GM21367 (cell line): Measurements from ENCODE around the gene AMBRA1.
"Not testable (repeated sequence)": the region's sequence is repeated elsewhere in the genome, so short reads cannot be mapped to it uniquely, and the experiment has no call there.

ENCODE experiments used
- ATAC-seq: cut with Tn5 transposase; IDR thresholded peaks from one replicate; pipeline ENCODE4 v1.9.1; 2021; ENCODE audit not compliant: unreplicated experiment

Gene AMBRA1

DNA sequence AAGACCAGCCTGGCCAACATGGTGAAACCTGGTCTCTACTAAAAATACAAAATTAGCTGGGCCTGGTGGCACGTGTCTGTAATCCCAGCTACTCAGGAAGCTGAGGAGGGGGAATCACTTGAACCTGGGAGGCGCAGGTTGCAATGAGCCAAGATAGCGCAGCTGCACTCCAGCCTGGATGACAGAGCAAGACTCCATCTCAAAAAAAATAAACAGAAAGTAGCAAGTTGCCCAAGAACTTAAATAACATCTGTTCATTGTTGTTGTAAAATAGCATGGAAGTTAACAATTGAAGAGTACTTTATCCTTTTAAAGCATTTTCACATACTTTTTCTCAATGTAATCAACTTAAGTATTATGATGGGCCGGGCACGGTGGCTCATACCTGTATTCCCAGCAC is 5.7 kb downstream of the AMBRA1 start:
- no peak for ATAC-seq

DNA sequence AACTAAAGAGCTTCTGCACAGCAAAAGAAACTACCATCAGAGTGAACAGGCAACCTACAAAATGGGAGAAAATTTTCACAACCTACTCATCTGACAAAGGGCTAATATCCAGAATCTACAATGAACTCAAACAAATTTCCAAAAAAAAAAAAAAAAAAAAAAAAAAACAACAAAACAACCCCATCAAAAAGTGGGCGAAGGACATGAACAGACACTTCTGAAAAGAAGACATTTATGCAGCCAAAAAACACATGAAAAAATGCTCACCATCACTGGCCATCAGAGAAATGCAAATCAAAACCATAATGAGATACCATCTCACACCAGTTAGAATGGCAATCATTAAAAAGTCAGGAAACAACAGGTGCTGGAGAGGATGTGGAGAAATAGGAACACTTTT is 10.3 kb downstream of the AMBRA1 start:
- ATAC-seq, result not testable (repeated sequence)

DNA sequence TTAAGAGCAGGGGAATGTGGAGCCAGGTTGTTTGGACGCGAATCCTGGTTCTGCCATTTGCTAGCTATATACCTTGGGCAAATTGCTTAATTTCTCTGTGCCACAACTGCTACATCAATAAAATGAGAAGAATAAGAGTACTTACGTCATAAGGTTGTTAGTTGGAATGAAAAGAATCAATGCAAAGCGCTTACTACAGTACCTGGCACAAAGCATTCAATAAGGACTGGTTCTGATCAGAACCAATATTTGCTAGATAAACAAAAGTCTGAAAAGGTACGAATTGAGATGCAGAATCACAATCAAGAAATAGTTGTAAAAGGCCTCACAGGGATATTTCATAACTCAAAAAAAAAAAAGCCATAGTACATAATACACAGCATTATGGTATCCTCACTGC is 11.2 kb downstream of the AMBRA1 start:
- no peak for ATAC-seq

DNA sequence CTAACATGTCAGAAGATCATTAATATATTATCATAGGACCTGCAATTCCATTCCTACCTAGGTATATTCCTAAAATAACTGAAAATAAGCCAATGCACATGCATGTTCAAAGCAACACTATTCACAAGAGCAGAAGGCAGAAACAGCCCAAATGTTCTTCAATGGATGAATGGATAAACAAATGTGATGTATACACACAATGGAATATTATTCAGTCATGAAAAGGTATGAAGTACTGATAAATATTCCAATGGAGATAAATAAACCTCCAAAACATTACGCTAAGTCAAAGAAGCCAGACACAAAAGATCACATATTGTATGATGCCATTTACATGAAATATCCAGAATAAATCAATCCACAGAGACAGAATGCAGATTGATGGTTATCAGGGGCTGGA is 16.8 kb downstream of the AMBRA1 start:
- ATAC-seq, result no peak

DNA sequence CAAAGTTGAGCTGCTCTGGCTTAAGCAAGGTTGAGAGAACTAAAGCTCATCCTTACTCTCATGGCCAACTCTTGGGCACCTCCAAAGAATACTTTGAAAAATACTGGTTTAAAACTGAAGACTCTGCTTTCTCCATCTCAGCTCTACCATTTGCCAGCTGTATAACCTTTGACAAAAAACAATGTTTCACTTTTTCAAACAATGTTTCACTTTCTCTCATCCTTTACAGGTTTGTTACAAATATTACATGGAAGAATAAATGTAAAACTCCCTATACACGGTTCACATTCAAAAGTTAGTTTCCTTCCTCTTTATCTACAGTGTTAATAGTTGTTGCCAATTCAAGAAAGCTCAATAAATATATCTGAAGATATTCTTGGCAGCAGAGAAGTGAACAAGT is 19.2 kb downstream of the AMBRA1 start:
- no peak for ATAC-seq

DNA sequence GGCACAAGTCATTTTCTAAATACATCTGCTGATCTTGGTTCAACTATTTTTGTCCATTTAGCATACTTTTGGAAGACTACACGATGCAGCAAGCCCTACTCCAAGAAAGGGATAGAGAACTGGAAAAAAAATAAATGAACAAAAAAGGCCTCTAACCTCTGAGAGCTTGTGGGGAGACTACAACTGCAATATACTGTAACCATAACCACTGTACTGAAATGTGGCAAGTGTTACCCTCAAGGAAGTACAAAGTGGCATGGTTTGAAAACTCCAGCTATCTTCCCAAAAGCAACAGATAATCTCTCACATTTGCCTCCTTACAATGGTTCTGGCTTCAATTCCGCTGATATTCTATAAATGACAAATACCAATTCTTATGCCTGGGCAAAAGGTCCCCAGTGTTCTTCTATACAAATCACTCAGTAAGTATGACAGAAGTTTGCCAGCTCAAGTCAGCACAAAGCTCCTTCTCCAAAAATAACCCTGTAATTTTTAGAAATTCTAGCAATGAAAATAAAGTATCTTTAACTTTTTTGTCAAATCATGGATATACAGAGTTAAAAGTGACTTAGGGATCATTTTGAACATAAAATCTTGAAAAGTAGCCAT is 22.9 kb downstream of the AMBRA1 start:
- ATAC-seq, result no peak

DNA sequence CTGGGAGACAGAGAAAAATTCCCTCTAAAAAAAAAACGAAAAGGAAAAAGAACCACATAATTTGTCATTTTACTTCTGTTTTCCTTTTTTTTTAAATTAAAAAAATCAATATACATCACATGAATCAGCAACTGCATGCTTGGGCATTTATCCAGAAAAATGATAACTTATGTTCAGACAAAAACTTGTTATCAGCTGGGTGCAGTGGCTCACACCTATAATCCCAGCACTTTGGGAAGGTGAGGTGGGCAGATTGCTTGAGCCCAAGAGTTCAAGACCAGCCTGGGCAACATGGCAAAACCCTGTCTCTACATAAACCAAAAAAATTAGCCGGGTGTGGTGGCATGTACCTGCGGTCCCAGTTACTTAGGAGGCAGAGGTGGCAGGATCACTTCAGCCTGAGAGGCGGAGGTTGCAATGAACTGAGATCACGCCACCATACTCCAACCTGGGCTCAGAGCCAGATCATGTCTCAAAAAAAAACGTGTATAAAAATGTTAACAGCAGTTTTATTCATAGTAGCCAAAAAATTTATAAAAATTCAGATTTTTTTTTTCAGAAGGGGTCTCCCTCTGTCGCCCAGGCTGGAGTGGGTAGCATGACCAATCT is 28.5 kb downstream of the AMBRA1 start:
- ATAC-seq, result no peak

DNA sequence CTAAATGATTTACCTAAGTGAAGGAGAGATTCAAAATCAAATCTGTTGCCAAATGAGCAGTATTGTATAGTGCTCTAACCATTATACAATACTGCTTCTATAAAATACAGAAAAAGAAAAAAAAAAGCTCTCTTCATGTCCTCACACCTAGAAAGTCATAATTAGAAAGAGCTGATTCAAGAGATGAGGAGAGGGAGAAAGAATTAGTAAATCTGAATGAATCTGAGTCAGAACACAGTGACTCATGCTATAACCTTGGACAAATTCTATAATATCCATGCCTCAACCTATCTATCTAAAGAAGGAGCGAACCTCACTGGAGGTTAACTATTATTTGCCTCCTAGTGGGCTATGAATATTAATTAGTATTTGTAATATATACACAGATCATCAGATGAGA is 29.4 kb downstream of the AMBRA1 start:
- ATAC-seq, result no peak

DNA sequence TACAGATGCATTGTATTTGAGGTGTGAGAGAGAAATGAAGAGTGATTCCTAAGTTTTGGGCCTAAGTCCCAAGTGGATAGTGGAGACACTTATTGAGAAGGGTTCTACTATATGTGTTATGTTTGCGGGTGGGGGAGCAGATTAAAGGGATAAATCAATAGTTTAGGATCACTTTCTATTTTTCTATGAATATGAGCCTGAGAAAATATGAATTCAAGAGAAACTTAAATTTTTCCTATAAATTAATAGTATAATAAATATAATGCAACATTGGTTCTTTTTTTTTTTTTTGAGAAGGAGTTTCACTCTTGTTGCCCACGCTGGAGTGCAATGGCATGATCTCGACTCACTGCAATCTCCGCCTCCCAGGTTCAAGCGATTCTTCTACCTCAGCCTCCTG is 31.3 kb downstream of the AMBRA1 start:
- ATAC-seq, result no peak

DNA sequence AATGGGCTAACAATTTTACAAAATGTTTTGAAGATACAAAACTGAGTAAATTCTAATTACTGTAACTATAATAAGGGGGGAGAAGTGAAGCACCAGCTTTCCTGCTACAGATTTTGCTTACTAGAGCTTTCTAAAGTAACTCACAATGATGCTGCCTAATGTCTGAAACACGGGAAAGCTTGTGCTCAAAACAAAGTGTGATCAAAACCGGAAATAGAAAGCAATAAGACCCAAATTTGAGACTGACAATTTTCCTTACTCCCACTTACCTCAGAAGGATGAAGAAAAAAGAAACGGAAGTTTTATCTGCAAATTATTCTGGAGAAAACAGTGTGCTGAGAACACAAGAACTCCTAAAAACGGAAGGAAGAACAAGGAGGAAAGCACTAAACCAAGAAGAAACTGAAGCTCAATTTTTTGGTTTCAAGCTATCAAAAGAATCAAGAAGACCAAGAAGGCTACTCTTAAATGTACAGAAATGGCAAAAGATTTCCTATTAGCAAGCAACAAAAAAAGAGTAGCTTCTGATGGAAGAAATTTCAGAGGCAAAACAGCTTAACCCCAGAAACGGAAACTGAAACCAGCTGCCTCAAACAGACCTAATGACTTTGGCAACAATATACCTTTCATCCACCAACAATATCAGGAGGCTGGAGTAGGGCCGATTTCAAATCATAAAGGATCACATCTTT is 33.4 kb downstream of the AMBRA1 start:
- no peak for ATAC-seq

DNA sequence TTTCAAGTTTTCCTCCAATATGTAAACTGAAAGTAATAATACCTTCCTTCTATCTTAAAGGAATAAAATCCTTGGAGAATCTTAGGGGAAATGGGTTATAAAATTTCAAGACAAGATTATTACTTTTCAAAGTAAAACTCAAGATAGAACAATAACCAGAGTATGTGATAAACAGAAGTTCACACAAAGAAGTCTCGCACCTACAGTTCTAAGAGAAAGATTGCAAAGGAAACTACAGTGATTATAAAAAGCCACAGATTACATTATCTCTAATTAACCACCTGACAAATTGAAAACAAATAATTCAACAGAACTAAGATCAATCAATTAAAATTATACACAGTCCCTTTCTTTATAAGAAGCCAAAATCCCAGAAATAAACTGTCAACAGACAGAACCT is 34.0 kb downstream of the AMBRA1 start:
- ATAC-seq, result no peak

DNA sequence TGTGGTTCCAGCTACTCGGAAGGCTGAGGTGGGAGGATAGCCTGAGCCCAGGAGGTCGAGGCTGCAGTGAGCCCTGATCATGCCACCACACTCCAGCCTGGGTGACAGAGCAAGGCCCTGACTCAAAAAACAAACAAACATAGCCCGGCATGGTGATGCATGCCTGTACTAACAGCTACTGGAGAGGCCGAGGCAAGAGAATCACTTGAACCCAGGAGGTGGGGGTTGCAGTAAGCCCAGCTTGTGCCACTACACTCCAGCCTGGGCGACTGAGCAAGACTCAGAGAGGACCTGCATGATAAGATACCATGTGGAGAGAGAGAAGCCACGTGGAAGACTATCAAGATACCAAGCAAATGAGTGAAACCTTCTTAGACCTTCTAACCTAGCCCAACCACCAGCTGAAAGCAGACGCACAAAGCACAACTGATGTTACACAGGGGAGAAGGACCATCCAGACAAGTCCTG is 36.1 kb downstream of the AMBRA1 start:
- no peak for ATAC-seq

DNA sequence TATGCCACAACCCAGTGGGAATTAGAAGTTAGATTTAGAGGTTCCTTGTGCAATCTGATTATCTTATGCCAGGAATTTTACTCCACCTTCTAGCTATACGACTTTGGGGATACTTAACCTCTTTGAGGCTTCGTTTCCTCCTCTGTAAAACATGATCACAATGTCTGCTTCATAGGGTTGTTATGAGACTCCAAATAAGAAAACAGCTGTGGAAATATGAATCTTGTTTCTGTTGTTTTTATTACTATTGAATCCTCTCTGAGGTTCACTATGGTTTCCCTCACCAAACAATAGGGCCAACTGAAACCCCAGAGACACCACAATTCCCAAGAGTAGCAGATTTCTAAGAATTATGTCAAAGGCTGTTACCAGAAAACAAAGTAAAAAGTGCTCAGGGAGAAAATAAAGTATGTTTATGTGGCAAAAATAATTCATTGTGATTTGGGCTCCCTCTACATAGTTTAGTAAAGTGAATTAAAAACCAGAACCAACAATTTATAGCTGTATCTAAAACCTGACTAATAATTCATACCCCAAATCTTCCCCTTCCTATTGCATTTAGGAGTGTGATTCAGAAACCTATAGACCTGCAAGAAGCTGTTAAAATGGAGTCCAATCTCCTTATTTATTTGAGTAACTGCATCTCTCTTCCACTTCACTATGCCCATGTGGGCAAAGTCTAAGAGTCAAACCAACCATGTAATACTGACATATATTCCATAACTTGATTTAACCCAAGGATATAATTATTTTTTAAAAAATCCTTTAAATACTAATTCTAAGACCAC is 38.4 kb downstream of the AMBRA1 start:
- no peak for ATAC-seq

DNA sequence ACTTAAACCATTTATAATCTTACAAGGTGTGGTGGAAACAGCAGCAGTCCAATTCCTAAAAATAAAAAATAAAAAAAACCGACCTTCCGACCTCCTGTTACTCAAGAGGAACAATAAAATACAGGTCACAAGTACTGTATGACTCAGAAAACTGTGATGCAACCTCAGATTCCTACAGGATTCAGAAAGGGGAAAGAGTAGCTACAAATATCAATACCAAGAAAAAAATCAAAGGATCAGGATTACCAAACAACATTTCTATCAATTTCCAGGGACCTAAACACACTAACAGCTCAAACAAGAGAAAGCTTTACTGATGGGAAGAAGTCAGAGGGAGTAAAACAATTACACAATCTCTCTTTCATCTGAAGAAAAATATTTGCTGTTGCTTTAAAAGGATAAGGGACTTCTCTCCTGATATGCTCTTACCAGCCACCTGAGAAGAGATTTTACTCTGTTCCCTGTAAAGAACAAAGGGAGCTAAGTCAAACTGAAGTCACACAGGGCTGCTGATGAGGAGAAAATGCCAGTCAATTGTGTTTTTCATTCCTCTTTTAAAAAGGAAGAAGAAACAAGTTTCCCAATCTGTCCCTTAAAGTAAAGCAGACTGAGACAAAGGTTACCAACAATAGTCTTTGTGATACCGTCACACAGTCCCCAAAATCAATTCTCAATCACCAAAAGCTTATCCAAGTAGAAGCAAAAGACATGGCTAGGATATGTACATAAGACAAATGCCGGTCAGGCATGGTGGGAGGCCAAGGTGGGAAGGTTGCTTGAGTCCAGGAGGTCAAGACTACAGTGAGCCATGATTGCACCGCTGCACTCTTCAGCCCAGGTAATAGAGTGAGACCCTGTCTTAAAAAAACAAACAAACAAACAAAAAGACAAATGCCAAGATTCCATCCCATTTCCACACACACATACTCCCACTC is 39.3 kb downstream of the AMBRA1 start:
- no peak for ATAC-seq

DNA sequence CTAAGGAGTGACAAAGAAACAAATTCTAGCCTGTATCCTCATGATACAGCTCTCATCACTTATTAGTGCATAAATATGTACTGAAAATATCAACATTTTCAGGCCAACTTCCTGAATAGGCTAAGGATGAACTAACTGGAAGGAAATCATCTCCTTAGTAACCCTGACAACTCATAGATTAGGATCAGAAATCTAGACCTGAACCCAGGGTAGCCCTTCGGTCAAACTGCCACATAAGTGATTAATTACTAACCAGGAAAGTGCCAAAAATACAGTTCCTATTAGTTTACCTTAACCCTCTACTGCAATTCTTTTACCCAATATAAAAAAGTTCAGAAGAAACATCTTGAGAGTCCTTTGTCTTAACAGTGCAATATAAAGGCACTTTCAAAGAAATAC is 40.0 kb downstream of the AMBRA1 start:
- ATAC-seq, result no peak

DNA sequence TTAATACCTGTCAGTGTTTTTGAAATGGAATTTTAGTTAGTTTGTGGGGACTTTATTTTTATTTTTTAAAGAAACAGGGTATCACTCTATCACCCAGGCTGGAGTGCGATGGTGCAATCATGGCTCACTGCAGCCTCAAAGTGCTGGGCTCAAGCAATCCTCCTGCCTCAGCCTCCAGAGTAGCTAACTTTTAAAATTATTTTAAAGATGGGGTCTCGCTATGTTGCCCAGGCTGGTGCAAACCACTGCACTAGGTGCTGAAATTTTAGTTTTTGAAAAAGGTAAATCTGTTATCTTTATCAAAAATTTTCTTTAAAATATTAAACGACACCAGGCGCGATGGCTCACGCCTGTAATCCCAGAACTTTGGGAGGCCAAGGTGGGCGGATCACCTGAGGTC is 42.6 kb downstream of the AMBRA1 start:
- no peak for ATAC-seq

DNA sequence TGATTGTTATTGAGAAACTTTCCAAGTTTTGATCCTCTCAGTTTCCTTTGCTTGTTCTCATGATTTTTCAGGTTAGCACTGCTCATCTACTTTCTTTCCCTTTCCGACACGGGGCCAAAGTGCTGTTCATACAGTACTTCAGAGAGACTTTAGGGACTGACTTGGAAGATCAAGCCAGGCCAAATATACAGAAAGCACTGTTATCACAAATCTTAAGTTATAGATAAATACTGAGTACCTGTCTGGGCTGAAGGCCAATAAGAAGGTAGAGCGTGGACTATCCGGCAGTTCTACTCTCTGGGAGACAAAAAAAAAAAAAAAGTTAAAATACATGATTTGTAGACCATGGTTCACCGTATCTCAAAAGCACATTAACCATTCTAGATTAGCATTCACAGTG is 46.2 kb downstream of the AMBRA1 start:
- no peak for ATAC-seq

DNA sequence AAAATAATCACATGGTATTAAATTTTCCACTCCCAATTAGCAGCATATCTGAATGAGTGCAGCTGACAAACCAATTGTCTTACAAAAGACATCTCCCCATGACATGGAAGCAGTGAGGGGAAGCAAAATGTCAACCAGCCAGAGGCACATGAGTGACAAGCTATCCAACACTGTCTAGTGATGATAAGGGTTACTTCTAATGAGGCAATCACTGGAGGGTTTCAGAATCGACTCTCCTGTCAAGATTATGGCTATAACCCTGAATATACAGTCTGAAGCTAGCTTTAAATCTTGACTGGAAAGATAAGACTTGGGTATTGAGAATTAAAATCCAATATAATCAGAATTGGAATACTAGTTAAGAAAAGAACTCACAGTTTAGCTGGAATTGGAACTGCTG is 50.3 kb downstream of the AMBRA1 start:
- no peak for ATAC-seq

DNA sequence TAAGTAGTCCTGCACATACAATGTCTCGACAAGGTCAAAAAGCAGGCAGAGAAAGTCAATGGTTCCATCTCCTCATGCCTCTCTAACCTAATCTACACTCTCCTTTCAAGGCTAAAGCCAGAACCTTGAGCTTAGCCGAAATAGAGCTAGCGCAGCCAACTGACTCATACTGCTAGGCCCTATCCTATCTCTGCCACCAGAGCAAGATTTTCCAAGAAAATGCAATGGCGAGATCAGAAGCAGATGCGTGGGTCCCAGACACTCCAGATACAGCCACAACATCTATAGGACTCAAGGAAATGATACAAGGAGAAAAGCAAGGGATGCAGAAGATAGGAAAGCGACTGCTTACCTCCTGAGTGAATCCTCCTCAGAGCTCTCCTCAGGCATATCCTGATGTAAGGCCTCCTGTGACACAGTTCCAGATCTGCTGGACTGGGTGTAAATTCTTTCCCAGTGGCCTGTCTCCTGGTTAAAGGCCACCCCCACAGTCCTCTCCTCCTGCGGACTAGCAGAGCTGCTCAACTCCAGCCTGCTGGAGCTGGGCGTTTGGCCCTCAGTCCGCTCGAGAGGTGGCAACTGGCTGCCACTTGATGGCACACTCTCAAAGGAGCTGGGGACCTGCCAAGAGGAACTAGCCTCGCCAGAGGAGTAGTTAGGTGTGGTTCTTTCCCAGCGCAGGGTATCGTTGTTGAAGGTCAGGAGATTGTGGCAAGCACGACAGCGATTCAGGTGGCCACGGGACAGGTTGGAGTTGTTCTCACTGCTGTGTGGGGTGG is 52.0 kb downstream of the AMBRA1 start:
- no peak for ATAC-seq

DNA sequence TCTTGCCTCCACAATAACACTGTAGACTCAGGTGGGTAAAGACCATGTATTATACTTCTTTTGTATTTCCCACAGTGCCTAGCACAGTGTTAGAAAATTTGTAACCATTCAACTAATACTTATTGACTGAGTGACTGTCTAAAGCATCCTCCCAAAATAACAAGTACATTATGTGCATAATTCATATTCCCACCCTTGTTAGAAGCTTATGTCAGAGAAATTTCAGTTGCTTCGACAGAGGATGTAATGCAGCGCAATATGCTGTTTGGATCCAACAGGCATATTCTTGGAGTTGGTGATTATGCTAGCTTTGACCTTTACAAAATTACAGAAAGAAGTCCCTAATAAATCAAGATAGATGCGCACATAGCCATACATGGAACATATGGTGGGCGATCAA is 53.0 kb downstream of the AMBRA1 start:
- ATAC-seq, result no peak
